BLaER1 treated with 17β-estradiol and CSF1 and Interleukin-3, amounts not matched to agents 10 nM and 100 nM (cell line): ENCODE measurements around the gene MPPED2.

Source experiments
- H3K27ac ChIP-seq, 11 experiments: shearing (Covaris generic); formaldehyde crosslinking; 2 replicates each; pipeline ENCODE4 v1.8.1; 2022
- H3K27me3 ChIP-seq, 11 experiments: shearing (Covaris generic); formaldehyde crosslinking; 2 replicates each; pipeline ENCODE4 v1.8.1; 2022
- H3K36me3 ChIP-seq, 11 experiments: shearing (Covaris generic); formaldehyde crosslinking; 2 replicates each; pipeline ENCODE4 v1.8.1; 2022
- H3K4me1 ChIP-seq, 10 experiments: shearing (Covaris generic); formaldehyde crosslinking; 2 replicates each; pipeline ENCODE4 v1.8.1; 2022
- H3K4me2 ChIP-seq, 11 experiments: shearing (Covaris generic); formaldehyde crosslinking; 2 replicates each; pipeline ENCODE4 v1.8.1; 2022
- H3K4me3 ChIP-seq, 10 experiments: shearing (Covaris generic); formaldehyde crosslinking; 2 replicates each; pipeline ENCODE4 v1.8.1; 2022
- H3K9ac ChIP-seq, 11 experiments: shearing (Covaris generic); formaldehyde crosslinking; 2 replicates each; pipeline ENCODE4 v1.8.1; 2022
- H3K9me3 ChIP-seq, 11 experiments: shearing (Covaris generic); formaldehyde crosslinking; replicated peaks in 1 of 11; 2 replicates each; pipeline ENCODE4 v1.8.1; 2022
- H4K20me1 ChIP-seq, 11 experiments: shearing (Covaris generic); formaldehyde crosslinking; 2 replicates each; pipeline ENCODE4 v1.8.1; 2022
- Cebpa-rat ChIP-seq, 11 experiments: shearing (Covaris generic); IDR thresholded peaks; 2 replicates each; pipeline ENCODE4 v1.8.1; 2022

The MPPED2 gene

GRCh38 chr11:30404136-30404535 is 182.0 kb downstream of the MPPED2 start:
- H3K27me3 ChIP-seq, result no peaks in the 10 kb centered on the region
- no peaks in the 10 kb centered on the region; a peak in 1 of 22 replicates for H3K36me3 ChIP-seq
- no peak overlapping the region for H3K9ac ChIP-seq
- no peak overlapping the region for H3K4me2 ChIP-seq
- H3K4me1 ChIP-seq, result peaks cover 0 to 15% (median 9%) of the 10 kb centered on the region in 10 experiments; a peak in 11 of 20 replicates
- TF ChIP-seq Cebpa-rat (IDR thresholded peaks at IDR 0.05), result no peak
- H3K4me3 ChIP-seq, result no peak overlapping the region
- no peaks in the 10 kb centered on the region for H3K9me3 ChIP-seq
- H3K27ac ChIP-seq, result no peak overlapping the region
- H4K20me1 ChIP-seq, result no peaks in the 10 kb centered on the region

DNA sequence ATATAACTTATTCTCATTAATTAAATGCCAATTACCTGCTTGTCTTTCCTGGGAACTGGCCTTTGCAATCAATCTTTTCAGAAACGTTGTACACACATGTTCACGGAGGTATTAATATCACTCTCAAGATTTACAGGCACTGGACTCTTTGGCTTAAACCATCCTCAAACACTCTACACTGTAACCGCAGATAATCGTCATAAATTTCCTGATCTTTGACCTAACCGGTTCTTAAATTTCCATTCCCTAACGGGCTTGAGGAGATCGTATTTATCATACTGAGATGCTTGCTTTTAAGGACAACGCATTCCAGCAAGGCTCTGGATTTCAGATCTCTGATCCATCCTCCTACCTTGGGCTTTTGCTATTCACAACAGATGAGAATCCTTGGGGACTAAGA is 190.4 kb downstream of the MPPED2 start:
- Histone ChIP-seq H3K9ac (no peak overlapping the region), H3K27ac (no peak overlapping the region), H3K4me2 (no peak overlapping the region), H3K9me3 (no peaks in the 10 kb centered on the region), H3K36me3 (no peaks in the 10 kb centered on the region), H3K4me1 (no peaks in the 10 kb centered on the region), H3K27me3 (no peaks in the 10 kb centered on the region), H3K4me3 (no peak overlapping the region), H4K20me1 (no peaks in the 10 kb centered on the region)
- TF ChIP-seq Cebpa-rat (IDR thresholded peaks at IDR 0.05), result no peak

GRCh38 chr11:30393012-30393411 is 193.1 kb downstream of the MPPED2 start:
- Histone ChIP-seq H3K4me2 (no peak overlapping the region), H3K27ac (no peak overlapping the region), H3K9me3 (no peaks in the 10 kb centered on the region), H3K4me3 (no peak overlapping the region), H4K20me1 (no peaks in the 10 kb centered on the region), H3K4me1 (no peaks in the 10 kb centered on the region), H3K36me3 (no peaks in the 10 kb centered on the region), H3K27me3 (no peaks in the 10 kb centered on the region), H3K9ac (no peak overlapping the region)
- TF ChIP-seq Cebpa-rat (IDR thresholded peaks at IDR 0.05), result no peak

DNA sequence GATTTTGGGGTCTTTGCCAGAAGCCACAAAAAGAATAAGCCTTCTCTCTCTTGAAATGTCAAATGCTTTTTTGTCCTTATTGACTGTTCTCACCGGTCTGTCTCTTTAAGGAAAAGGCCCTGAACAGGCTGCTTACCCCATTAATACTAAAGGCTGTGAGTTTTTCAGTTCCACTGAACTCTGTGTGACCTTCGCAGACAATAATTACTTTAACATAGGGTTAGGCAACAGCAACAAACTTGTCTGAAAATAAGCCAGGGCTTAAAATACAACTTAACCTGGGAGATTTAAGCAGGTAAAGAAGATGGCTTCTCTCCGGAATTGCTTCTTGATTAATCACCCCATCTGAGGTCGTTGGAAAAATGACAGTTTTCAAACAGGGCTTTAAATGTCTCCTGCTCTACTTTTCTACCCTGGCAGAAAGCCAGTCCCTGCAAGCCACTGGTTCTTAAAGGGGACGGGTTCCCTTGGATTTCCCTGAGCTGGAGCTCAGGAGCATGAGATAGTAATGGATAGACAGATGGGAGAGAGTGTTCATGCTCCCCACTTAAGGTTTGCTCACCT is 193.8 kb downstream of the MPPED2 start:
- no peak overlapping the region for H3K27ac ChIP-seq
- no peak overlapping the region for H3K9ac ChIP-seq
- H3K4me2 ChIP-seq, result no peak overlapping the region
- no peaks in the 10 kb centered on the region for H3K36me3 ChIP-seq
- H3K9me3 ChIP-seq, result no peaks in the 10 kb centered on the region
- no peak for TF ChIP-seq Cebpa-rat (IDR thresholded peaks at IDR 0.05)
- H3K27me3 ChIP-seq, result no peaks in the 10 kb centered on the region
- no peaks in the 10 kb centered on the region for H3K4me1 ChIP-seq
- H3K4me3 ChIP-seq, result no peak overlapping the region
- H4K20me1 ChIP-seq, result no peaks in the 10 kb centered on the region

DNA sequence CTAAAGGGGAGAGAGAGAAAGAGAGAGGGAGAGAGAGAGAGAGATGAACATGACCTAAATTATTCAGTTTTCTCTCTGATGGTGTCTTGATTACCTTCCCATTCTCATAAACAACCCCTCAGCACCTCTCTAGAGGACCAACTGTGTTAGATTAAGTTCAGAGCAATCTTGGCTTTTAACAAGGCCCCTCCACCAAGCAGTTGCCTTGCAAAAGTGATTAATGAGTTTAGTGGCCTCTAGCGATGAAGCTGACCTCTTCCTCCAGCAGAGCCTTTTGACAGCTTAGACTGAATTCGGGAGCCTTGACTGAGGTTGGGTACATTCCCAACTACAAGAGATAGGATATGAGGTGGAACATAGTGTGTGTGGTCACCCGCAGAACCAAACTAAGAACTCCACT is 197.2 kb downstream of the MPPED2 start:
- no peaks in the 10 kb centered on the region for H3K27me3 ChIP-seq
- H3K36me3 ChIP-seq, result no peaks in the 10 kb centered on the region
- no peak overlapping the region for H3K4me2 ChIP-seq
- no peaks in the 10 kb centered on the region for H3K4me1 ChIP-seq
- no peak overlapping the region for H3K27ac ChIP-seq
- H4K20me1 ChIP-seq, result no peaks in the 10 kb centered on the region
- no peak for TF ChIP-seq Cebpa-rat (IDR thresholded peaks at IDR 0.05)
- H3K4me3 ChIP-seq, result no peak overlapping the region
- no peak overlapping the region for H3K9ac ChIP-seq
- H3K9me3 ChIP-seq, result no peaks in the 10 kb centered on the region

GRCh38 chr11:30387891-30388861 is 198.0 kb downstream of the MPPED2 start:
- Histone ChIP-seq H3K27me3 (no peaks in the 10 kb centered on the region), H3K9me3 (no peaks in the 10 kb centered on the region), H3K9ac (no peak overlapping the region), H3K4me1 (no peaks in the 10 kb centered on the region), H3K4me2 (no peak overlapping the region), H4K20me1 (no peaks in the 10 kb centered on the region), H3K36me3 (no peaks in the 10 kb centered on the region), H3K27ac (no peak overlapping the region), H3K4me3 (no peak overlapping the region)
- TF ChIP-seq Cebpa-rat (IDR thresholded peaks at IDR 0.05), result no peak

GRCh38 chr11:30381879-30382278 is 204.3 kb downstream of the MPPED2 start:
- Histone ChIP-seq H3K36me3 (no peaks in the 10 kb centered on the region), H3K4me1 (0 out of 20 replicates have a peak, but pooled peaks cover 0 to 2% (median 0%) of the 10 kb centered on the region in 10 experiments), H3K9ac (no peak overlapping the region), H3K27me3 (no peaks in the 10 kb centered on the region), H3K4me3 (no peak overlapping the region), H3K27ac (no peak overlapping the region), H3K9me3 (no peaks in the 10 kb centered on the region), H3K4me2 (no peak overlapping the region), H4K20me1 (no peaks in the 10 kb centered on the region)
- no peak for TF ChIP-seq Cebpa-rat (IDR thresholded peaks at IDR 0.05)

- Histone ChIP-seq H3K27ac (no peak overlapping the region), H4K20me1 (no peaks in the 10 kb centered on the region), H3K9me3 (no peaks in the 10 kb centered on the region), H3K27me3 (no peaks in the 10 kb centered on the region), H3K4me2 (no peak overlapping the region), H3K36me3 (no peaks in the 10 kb centered on the region), H3K4me1 (0 out of 20 replicates have a peak, but pooled peaks cover 0 to 4% (median 0%) of the 10 kb centered on the region in 10 experiments), H3K4me3 (no peak overlapping the region), H3K9ac (no peak overlapping the region)
- TF ChIP-seq Cebpa-rat (IDR thresholded peaks at IDR 0.05), result no peak
Observed at GRCh38 chr11:30380846-30381245, 205.3 kb downstream of the MPPED2 start.

DNA sequence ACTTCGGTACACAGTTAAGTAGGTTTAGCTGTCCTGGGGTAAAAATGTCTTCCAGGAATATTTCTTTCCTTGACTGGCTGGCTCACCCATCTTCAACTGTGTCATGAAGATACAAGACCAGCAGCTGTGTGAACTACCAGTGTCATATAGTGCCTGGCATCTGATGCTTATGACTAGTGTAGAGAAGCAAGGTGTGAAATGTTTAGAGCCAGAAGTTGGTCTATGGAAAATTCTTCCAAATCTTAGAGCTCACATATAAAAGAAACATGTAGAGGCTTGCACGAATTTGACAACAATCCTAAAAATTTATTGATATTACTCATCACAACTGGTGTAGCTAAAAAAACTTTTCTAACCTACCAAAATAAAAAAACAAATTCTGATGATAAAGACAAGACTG is 208.8 kb downstream of the MPPED2 start:
- no peak for TF ChIP-seq Cebpa-rat (IDR thresholded peaks at IDR 0.05)
- no peak overlapping the region for H3K4me3 ChIP-seq
- no peaks in the 10 kb centered on the region for H3K9me3 ChIP-seq
- no peaks in the 10 kb centered on the region for H3K36me3 ChIP-seq
- no peaks in the 10 kb centered on the region for H4K20me1 ChIP-seq
- no peak overlapping the region for H3K9ac ChIP-seq
- no peak overlapping the region for H3K4me2 ChIP-seq
- H3K27me3 ChIP-seq, result no peaks in the 10 kb centered on the region
- H3K27ac ChIP-seq, result no peak overlapping the region
- 0 out of 20 replicates have a peak, but pooled peaks cover 0 to 4% (median 0%) of the 10 kb centered on the region in 10 experiments for H3K4me1 ChIP-seq
